Measurements from ENCODE around the gene IL32. TPM values are rescaled to one million over a fixed set of nuclear protein-coding genes. Genes with fewer than 3 reads are reported as not detected.

IL32 gene
- total RNA-seq, 1 experiment from 2014 or later = 89.0 TPM

DNA sequence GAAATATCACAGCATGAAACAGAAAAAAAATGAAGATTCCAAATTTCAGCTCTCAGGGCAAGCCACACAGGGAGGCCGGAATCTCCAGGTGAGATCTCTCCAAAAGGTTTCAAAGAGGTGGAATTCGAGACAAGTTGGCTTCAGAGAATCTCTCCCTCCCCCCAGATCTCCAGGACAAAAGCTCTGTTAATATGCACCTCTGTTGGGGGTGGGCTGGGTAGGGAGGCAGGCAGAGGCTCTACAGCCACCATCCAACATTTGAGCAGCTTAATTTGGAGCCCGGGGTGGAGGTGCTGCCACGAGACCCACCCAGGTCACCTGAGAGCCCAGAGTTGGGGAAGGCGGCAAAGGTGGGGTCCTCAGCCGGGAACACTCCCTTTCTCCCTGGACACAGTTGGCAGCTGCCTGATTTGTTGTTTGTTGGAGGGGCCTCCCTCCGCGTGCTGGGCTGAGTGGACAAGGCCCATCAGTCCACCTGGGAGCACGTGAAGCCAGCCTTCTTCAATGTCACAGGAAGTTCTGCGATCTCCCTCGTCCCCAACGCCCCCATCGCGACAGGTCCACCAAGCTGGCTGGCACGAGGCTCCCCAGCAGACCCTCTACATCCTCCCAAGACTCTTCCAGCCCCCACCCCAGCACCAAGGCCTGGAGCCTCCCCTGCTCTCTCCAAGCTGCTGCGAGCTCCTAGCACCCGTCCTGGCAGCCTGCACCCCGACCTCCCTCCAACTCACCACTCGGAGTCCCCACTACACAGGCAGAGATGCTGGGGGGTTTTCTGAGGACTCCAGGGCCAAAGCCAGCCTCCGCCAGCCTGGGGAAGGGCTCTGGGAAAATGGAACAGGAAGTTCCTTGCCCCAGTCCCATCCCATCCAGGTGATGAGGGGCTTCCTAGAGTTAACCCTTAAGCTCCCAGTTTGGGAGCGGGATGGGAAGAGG is 33.3 kb downstream of the IL32 start, which contains the start of gene ZSCAN10:
Gene ZSCAN10 (minus strand): TSS at position 836 of the 936 bp plus-strand sequence. CDS start 6,357 bp downstream, outside the sequence.
- peaks cover 30% of the 10 kb centered on the region for H3K27me3 Mint-ChIP-seq (ENCODE audit: unreplicated experiment)
- H3K4me3 Mint-ChIP-seq (ENCODE audit: low read depth, unreplicated experiment) = peak within 1 kb of the TSS; percentile 70
- peak within 1 kb of the TSS; percentile 53 for H3K27ac Mint-ChIP-seq (ENCODE audit: unreplicated experiment)
- H3K36me3 Mint-ChIP-seq (ENCODE audit: insufficient read depth, unreplicated experiment) = peaks cover 23% of the 10 kb centered on the region
- no peak for DNase-seq
- H3K4me1 Mint-ChIP-seq (ENCODE audit: low read depth, unreplicated experiment) = peaks cover 30% of the 10 kb centered on the region
- no TSS peak for BruUV-seq (replicated peaks)
- CTCF ChIA-PET = interaction anchor here (0.6 to 1.4 kb wide), 6 partner anchors 14 to 764 kb away, joined by 3 to 10 read pairs (median 4); no protein-coding TSS in a partner anchor
- TF ChIP-seq CTCF (IDR thresholded peaks at IDR 0.05; ENCODE audit: unreplicated experiment) = no peak
- intact Hi-C loops (cut with micrococcal nuclease; ENCODE audit: unreplicated experiment) = no loop called here
- H3K9me3 Mint-ChIP-seq (ENCODE audit: low read depth, unreplicated experiment) = no peaks in the 10 kb centered on the region

- intact Hi-C loops (cut with micrococcal nuclease; ENCODE audit: unreplicated experiment) = no loop called here
- H3K27ac Mint-ChIP-seq (ENCODE audit: unreplicated experiment) = no peak overlapping the region
- no TSS peak for BruUV-seq (replicated peaks)
- H3K27me3 Mint-ChIP-seq (ENCODE audit: unreplicated experiment) = peaks cover 30% of the 10 kb centered on the region
- no peaks in the 10 kb centered on the region for H3K9me3 Mint-ChIP-seq (ENCODE audit: low read depth, unreplicated experiment)
- peaks cover 30% of the 10 kb centered on the region for H3K4me1 Mint-ChIP-seq (ENCODE audit: low read depth, unreplicated experiment)
- no peak for DNase-seq
- H3K36me3 Mint-ChIP-seq (ENCODE audit: insufficient read depth, unreplicated experiment) = peaks cover 23% of the 10 kb centered on the region
- CTCF ChIA-PET = no interaction called here
- no peak for TF ChIP-seq CTCF (IDR thresholded peaks at IDR 0.05; ENCODE audit: unreplicated experiment)
- no peak overlapping the region for H3K4me3 Mint-ChIP-seq (ENCODE audit: low read depth, unreplicated experiment)
Measured at GRCh38 chr16:3099395-3099731, 33.9 kb downstream of the IL32 start.

DNA sequence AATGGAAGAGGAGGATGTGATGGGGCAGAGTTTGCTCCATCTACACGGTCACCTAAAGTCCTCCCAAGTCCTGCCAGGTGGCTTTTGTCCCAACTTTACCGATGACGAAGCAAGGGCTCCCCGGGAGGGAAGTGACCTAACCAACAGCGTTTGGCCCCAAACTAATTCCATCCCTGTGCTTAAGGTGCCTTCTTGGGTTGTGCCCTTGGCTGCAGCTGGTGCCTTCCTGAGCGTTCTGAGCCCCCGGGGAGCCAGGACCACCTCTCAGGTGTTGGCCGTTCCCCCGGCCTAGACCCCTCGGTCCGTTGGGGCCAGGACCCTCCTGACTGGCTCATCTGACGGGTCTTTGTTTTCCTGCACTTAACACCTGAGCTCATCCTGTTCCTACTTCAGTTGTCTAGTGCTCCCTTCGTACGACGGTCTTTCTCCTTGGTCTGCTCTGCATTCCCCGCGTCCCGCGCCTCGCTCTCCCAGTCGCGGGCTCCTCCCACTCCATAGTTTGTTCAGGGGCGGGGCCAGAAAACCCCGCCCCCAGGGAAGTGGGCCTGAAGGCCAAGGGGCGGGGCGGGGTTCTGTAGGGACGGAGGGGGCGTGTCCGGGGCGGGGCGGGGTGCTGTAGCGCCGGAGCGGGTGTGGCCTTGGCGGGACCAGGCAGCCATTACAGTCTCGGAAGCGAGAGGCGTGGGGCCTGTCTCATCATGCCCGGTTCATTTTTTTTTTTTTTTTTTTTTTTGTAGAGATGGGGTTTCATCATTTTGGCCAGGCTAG is 34.5 kb downstream of the IL32 start:
- intact Hi-C loops (cut with micrococcal nuclease; ENCODE audit: unreplicated experiment) = no loop called here
- CTCF ChIA-PET = interaction anchor here (0.6 kb wide), 1 partner anchor 443 kb away, joined by 4 read pairs; no protein-coding TSS in a partner anchor
- peak overlapping the region; percentile 53 for H3K27ac Mint-ChIP-seq (ENCODE audit: unreplicated experiment)
- TF ChIP-seq CTCF (IDR thresholded peaks at IDR 0.05; ENCODE audit: unreplicated experiment) = no peak
- H3K4me3 Mint-ChIP-seq (ENCODE audit: low read depth, unreplicated experiment) = peak overlapping the region; percentile 70
- peaks cover 30% of the 10 kb centered on the region for H3K4me1 Mint-ChIP-seq (ENCODE audit: low read depth, unreplicated experiment)
- H3K36me3 Mint-ChIP-seq (ENCODE audit: insufficient read depth, unreplicated experiment) = peaks cover 23% of the 10 kb centered on the region
- peak; percentile 93 for DNase-seq
- H3K9me3 Mint-ChIP-seq (ENCODE audit: low read depth, unreplicated experiment) = no peaks in the 10 kb centered on the region
- no TSS peak for BruUV-seq (replicated peaks)
- H3K27me3 Mint-ChIP-seq (ENCODE audit: unreplicated experiment) = peaks cover 30% of the 10 kb centered on the region

- BruUV-seq (replicated peaks) = no TSS peak
- peaks cover 30% of the 10 kb centered on the region for H3K4me1 Mint-ChIP-seq (ENCODE audit: low read depth, unreplicated experiment)
- intact Hi-C loops (cut with micrococcal nuclease; ENCODE audit: unreplicated experiment) = no loop called here
- peak overlapping the region; percentile 70 for H3K4me3 Mint-ChIP-seq (ENCODE audit: low read depth, unreplicated experiment)
- H3K27me3 Mint-ChIP-seq (ENCODE audit: unreplicated experiment) = peaks cover 30% of the 10 kb centered on the region
- H3K9me3 Mint-ChIP-seq (ENCODE audit: low read depth, unreplicated experiment) = no peaks in the 10 kb centered on the region
- TF ChIP-seq CTCF (IDR thresholded peaks at IDR 0.05; ENCODE audit: unreplicated experiment) = peak; percentile 76
- peaks cover 30% of the 10 kb centered on the region for H3K36me3 Mint-ChIP-seq (ENCODE audit: insufficient read depth, unreplicated experiment)
- peak; percentile 38 for DNase-seq
- CTCF ChIA-PET = no interaction called here
- H3K27ac Mint-ChIP-seq (ENCODE audit: unreplicated experiment) = no peak overlapping the region
Measured at GRCh38 chr16:3101018-3101840, 35.8 kb downstream of the IL32 start.

All from Calu3 (cell line).